Activated T-cell treated with anti-CD3 and anti-CD28 coated beads, Interleukin-2, amount 50 U/mL, for 4 hours (primary cell): Measurements from ENCODE around the gene TMEM45A. TPM values are rescaled to one million over a fixed set of nuclear protein-coding genes. Genes with fewer than 3 reads are reported as not detected.
A peak's percentile ranks its signal among the peaks of the same experiment; 100 is the strongest.

Experiments
- ATAC-seq, 2 donors: fragments of 200-7000 bp; cut with Tn5 transposase; one replicate each; pipeline ENCODE4 v1.10.0; 2021
- DNase-seq: peaks from one replicate; pipeline ENCODE4 v3.0.0-alpha.2; 2020
- H3K27me3 Mint-ChIP-seq: one replicate; pipeline ENCODE4 v1.8.0; 2021; ENCODE audit warnings: low read depth, mixed read lengths
- H3K36me3 Mint-ChIP-seq: one replicate; pipeline ENCODE4 v1.8.0; 2022; ENCODE audit warnings: mixed read lengths; ENCODE audit not compliant: insufficient read depth
- H3K4me1 Mint-ChIP-seq: one replicate; pipeline ENCODE4 v1.8.0; 2021; ENCODE audit warnings: low read depth, mixed read lengths
- H3K4me3 Mint-ChIP-seq: one replicate; pipeline ENCODE4 v1.8.0; 2021; ENCODE audit warnings: mild to moderate bottlenecking, moderate library complexity, mixed read lengths
- H3K9me3 Mint-ChIP-seq: one replicate; pipeline ENCODE4 v1.8.0; 2021; ENCODE audit warnings: mixed read lengths
- total RNA-seq, 3 donors: library from RNA; stranded (reverse); gene quantifications; one replicate each; pipeline ENCODE4 v1.2.1, GENCODE V29; 2021

TMEM45A gene
- total RNA-seq, 3 donors from 2014 or later: 0.18 TPM; not detected in 2

DNA sequence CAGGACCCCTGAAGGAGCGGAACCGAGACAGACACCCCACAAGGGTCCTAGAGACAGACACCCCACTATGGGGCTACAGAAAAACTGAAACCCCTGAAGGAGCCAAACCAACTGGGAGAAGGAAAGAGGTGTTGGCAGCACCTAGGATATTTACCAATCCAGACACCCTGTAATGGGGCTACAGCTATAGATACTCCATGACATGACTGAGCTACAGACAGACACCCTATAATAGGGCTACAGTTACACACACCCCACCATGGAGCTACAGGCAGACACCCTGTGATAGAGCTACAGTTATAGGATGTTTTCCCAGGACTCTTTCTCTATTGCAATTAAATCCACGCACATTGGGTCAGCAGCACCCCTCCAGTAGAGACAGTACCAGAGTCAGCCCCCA, 94.4 kb downstream of the TMEM45A start:
- Mint-ChIP-seq H3K27me3 (peaks cover 3% of the 10 kb centered on the region), H3K4me3 (no peak overlapping the region), H3K9me3 (no peaks in the 10 kb centered on the region), H3K4me1 (peaks cover 2% of the 10 kb centered on the region), H3K36me3 (no peaks in the 10 kb centered on the region)
- ATAC-seq (no peak), DNase-seq (no peak)

DNA sequence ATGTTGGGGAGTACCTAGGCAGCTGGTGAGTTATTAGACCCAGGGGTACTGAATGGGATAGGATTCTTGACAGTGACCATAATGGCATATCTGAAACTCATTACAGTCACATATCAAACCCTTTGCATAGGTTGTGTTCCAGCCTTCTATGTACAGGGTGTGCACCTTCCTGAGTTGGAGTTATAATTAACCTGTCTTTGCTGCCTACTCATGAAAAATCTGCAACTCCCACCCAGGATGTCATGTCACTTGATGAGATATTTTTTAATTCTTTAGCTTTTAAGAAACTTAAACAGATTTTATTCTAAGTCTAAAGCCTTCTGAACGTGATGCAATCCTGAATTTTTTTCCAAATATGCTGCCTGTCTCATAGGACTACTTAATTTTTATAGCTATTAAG, 95.8 kb downstream of the TMEM45A start:
- Mint-ChIP-seq H3K4me1 (peaks cover 2% of the 10 kb centered on the region), H3K9me3 (no peaks in the 10 kb centered on the region), H3K27me3 (peaks cover 3% of the 10 kb centered on the region), H3K4me3 (no peak overlapping the region), H3K36me3 (no peaks in the 10 kb centered on the region)
- no peak for DNase-seq
- ATAC-seq: no peak

DNA sequence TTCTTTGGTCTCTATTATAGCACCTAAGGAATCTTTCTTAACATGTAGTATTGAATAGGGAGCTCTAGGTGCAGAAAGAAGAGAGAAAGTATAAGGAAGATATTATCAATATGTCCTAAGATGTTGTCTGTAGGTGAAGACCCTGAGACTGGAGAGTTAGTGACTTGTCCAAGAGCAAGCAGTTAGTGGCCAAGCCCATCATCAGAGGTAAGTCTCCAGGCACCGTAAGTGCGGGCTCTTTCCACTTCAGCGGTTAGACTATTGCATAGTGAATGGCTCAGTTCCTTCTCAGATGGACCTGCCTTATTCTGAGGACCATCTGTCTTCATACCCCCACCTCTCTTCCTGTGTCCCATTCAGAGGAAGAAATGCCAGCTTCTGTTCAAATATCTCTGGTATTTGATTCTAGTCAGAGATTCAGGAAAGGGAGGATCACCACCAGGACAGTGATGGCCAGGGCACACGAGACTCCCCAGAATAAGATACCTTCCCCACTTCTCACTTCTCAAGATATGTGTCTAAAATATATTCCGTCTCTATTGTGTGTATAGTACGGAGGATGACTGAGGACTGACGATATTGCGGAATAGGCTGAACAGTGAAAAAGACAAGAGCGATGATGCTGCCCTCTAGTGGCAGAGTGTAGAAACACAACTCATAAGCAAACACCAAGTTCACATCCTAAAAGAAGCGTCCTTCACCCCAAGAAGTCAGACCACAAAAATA, 97.9 kb downstream of the TMEM45A start:
- DNase-seq (peak; percentile 48), ATAC-seq (peak; percentile 77 to 84)
- Mint-ChIP-seq H3K9me3 (no peaks in the 10 kb centered on the region), H3K27me3 (no peaks in the 10 kb centered on the region), H3K4me3 (peak overlapping the region; percentile 6), H3K36me3 (no peaks in the 10 kb centered on the region), H3K4me1 (peaks cover 2% of the 10 kb centered on the region)

DNA sequence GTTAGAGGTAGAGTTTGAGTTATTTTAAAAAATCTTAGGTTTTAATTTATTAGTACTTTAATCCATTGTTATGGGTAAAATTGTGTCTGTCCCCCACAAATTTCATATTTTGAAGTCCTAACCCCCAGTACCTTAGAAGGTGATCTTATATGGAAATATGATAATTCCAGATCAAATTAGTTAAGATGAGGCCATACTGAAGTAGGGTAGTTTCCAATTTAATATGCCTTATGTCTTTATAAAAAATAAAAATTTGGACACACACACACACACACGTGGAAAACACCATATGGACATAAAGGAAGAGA, 98.4 kb downstream of the TMEM45A start:
- DNase-seq (no peak), ATAC-seq (no peak)
- H3K36me3 Mint-ChIP-seq: no peaks in the 10 kb centered on the region
- no peaks in the 10 kb centered on the region for H3K9me3 Mint-ChIP-seq
- peaks cover 2% of the 10 kb centered on the region for H3K4me1 Mint-ChIP-seq
- no peaks in the 10 kb centered on the region for H3K27me3 Mint-ChIP-seq
- no peak overlapping the region for H3K4me3 Mint-ChIP-seq

DNA sequence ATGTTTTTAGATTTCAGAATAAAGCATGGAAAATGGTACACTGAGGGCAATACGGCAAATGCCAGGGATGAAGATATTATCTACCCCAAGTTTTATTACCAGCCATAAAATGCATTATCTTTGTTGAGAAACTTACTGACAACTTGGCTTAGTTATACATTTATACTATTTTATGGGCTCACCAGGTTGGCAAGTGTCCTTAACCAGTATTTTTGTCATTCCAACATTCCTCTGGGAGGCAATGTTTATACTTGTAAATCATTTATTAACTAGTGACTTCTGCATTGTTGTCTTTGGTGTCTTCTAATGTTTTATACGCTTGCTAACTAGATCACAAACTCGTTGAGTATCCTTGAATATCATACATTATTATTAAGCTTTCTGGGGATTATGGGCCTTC, 99.0 kb downstream of the TMEM45A start:
- ATAC-seq (no peak), DNase-seq (no peak)
- H3K4me1 Mint-ChIP-seq: peaks cover 2% of the 10 kb centered on the region
- no peaks in the 10 kb centered on the region for H3K27me3 Mint-ChIP-seq
- no peak overlapping the region for H3K4me3 Mint-ChIP-seq
- H3K9me3 Mint-ChIP-seq: no peaks in the 10 kb centered on the region
- H3K36me3 Mint-ChIP-seq: no peaks in the 10 kb centered on the region

DNA sequence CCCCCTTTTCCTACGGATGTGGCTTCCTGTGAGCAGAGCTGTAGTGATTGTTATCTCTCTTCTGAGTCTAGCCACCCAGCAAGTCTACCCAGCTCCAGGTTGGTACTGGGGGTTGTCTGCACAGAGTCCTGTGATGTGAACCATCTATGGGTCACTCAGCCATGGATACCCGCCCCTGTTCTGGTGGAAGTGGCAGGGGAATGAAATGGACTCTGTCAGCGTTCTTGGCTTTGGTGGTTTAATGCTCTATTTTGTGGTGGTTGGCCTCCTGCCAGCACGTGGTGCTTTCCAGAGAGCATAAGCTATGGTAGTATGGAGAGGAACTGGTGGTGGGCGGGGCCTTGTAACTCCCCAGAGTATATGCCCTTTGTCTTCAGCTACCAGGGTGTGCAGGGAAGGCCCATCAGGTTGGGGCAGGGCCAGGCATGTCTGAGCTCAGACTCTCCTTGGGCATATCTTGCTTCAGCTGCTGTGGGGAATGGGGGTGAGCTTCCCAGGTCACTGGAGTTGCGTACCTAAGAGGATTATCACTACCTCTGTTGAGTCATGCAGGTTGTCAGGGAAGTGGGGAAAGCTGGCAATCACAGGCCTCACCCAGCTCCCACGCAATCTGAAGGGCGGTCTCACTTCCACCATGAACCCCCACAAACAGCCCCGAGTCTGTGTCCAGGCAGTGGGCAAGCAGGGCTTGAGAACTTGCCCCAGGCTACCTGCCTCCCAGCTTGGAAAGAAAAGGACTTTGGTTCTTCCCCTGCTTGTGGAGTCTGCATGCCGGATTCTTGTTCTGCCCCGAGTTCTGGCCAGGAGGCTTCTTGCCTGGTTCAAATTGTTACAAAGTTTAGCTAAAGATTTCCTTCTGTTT, 108.0 kb downstream of the TMEM45A start:
- H3K4me1 Mint-ChIP-seq: peaks cover 32% of the 10 kb centered on the region
- DNase-seq (no peak), ATAC-seq (no peak)
- peaks cover 3% of the 10 kb centered on the region for H3K27me3 Mint-ChIP-seq
- no peak overlapping the region for H3K4me3 Mint-ChIP-seq
- peaks cover 12% of the 10 kb centered on the region for H3K9me3 Mint-ChIP-seq
- no peaks in the 10 kb centered on the region for H3K36me3 Mint-ChIP-seq

DNA sequence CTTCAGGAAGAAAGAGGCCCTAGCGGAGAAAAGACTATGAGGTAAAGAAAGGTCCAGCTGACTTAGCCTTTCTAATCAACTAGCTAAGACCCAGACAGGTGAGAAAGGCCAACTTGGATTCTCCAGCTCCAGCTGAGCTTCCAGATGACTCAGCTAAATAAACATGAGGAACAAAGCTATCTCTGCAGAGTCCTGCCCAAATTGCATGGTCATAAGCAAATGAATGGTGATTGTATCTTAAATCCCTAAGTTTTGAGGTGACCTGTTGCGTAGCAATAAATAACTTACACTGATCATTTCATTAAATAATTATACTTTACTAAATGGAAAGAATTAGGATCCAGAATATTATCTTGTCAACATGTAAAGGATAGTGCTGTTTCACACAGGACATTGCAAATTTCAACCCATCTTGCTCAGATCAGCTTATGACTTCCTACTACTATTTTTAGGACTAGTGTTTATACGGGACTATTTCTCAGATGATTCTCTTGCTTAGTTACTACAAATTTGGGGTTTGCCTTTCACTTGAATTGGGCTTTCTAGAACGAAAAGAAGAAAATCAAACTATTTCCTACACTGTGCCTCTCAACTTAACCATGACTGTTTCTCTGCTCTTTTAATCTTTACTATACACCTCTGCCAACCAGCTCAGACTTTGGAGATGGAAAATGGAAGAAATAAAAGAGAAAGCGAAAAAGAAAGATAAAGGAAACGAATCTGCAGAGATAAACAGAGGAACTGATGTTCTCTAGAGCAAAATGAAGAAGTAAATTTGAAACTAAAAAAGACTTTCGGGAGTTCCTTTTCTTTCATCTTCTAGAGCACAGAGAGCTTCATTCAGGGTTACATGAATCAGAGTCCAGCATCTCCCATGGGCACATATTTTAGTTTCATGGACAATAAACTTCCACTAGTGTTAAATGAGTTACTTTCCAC, 110.4 kb downstream of the TMEM45A start:
- no peak for DNase-seq
- peaks cover 32% of the 10 kb centered on the region for H3K4me1 Mint-ChIP-seq
- ATAC-seq: peak; percentile 78 to 82
- H3K36me3 Mint-ChIP-seq: no peaks in the 10 kb centered on the region
- peak overlapping the region; percentile 37 for H3K4me3 Mint-ChIP-seq
- H3K9me3 Mint-ChIP-seq: peaks cover 12% of the 10 kb centered on the region
- peaks cover 6% of the 10 kb centered on the region for H3K27me3 Mint-ChIP-seq

DNA sequence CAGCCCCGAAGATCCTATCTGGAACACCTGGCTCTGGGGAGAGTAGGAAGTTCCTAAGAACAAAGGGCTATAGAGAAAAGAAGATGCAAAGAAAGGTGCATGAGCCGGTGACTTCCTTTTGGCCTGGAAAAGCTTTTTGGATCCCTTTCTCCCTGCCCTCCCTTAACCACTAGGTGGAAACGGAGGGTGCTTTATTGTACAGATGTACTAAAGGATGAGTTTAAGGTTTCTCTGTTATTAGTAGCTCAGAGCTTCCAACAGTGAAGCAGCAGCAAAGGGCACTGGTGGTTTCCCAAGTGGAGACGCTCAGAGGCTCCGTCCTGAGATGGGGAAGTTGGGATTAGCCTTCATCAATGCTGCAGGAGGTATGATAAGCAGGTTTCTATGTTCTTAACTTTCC, 111.0 kb downstream of the TMEM45A start:
- no peaks in the 10 kb centered on the region for H3K36me3 Mint-ChIP-seq
- peak overlapping the region; percentile 37 for H3K4me3 Mint-ChIP-seq
- H3K9me3 Mint-ChIP-seq: peaks cover 12% of the 10 kb centered on the region
- ATAC-seq (peak; percentile 30 to 32), DNase-seq (no peak)
- peaks cover 8% of the 10 kb centered on the region for H3K27me3 Mint-ChIP-seq
- H3K4me1 Mint-ChIP-seq: peaks cover 32% of the 10 kb centered on the region

DNA sequence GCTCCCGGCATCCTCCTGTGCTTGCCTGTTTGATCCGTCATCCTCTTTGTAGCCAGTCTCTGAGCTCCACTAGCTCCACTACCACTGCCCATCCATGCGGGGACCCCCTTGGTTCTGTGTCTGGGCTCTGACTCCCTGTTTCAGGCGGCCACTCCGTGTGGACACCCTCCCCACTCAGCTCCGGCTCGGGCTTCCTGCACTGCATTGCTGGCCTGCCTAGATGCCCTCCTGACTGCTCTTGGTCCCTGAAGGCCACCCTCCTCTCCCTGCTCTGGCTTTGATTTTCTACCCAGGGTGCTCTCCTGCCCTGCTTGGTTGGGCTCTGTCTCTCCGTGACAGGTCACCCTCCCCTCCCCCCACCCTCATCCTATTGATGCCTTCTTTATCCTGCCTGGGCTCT, 112.9 kb downstream of the TMEM45A start:
- Mint-ChIP-seq H3K4me3 (no peak overlapping the region), H3K9me3 (no peaks in the 10 kb centered on the region), H3K36me3 (no peaks in the 10 kb centered on the region), H3K4me1 (peaks cover 31% of the 10 kb centered on the region), H3K27me3 (peaks cover 21% of the 10 kb centered on the region)
- ATAC-seq: no peak
- no peak for DNase-seq

DNA sequence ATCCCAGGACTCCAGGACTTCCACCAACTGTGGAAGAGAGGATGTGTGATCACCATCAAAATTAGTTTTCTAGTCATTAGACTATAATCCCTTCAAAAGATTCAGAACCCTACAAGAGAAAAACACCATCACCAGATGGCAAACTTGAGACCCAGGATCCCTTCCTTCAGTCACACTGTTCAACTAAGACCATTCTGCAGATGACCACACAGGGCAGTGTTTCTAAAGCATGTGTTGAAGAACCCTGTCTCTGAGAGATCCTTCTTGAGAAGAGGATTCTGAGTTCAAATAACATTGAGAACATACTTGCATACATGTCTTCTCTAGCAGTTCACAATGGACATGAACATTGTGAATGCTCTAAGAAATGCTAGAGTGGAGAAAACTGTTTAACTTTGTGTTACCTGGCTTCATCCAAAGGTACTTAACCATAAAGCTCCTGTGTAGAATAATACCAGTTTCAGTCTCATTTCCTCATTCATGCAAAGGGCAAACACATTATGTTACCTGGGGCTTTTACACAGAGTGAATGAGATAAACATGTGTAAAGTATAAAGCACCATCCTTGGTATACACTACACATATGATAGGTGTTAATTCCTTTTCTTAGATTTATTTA, 114.6 kb downstream of the TMEM45A start:
- Mint-ChIP-seq H3K4me1 (peaks cover 20% of the 10 kb centered on the region), H3K9me3 (no peaks in the 10 kb centered on the region), H3K36me3 (no peaks in the 10 kb centered on the region), H3K4me3 (no peak overlapping the region), H3K27me3 (peaks cover 29% of the 10 kb centered on the region)
- no peak for ATAC-seq
- no peak for DNase-seq

DNA sequence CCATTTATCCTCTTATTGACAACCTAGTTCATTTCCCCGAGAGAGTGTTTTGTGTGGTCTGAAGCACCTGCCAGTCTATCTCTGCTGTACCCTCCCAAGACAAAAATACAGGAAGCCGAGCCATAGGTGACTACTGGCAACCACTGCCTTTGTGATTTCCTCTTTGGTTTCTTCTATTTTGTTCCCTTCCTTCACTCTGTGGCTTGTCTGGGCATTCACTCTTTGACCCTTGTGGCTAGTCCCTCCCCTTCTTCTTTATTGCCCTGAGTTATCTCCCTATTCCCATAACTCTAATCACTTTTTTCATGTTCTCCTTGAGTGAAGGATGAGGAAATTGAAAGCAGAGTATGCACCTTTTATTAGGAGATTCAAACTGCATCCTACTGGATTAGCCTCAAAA, 116.9 kb downstream of the TMEM45A start, which contains the start of gene ADGRG7:
ADGRG7 (plus strand) TSS at position 297 of the 400 bp plus-strand sequence. CDS start 256 bp downstream, outside the sequence.
- Mint-ChIP-seq H3K27me3 (peaks cover 40% of the 10 kb centered on the region), H3K9me3 (no peaks in the 10 kb centered on the region), H3K36me3 (no peaks in the 10 kb centered on the region), H3K4me3 (no peak within 1 kb of the TSS), H3K4me1 (peaks cover 8% of the 10 kb centered on the region)
- ATAC-seq (no peak), DNase-seq (no peak)

DNA sequence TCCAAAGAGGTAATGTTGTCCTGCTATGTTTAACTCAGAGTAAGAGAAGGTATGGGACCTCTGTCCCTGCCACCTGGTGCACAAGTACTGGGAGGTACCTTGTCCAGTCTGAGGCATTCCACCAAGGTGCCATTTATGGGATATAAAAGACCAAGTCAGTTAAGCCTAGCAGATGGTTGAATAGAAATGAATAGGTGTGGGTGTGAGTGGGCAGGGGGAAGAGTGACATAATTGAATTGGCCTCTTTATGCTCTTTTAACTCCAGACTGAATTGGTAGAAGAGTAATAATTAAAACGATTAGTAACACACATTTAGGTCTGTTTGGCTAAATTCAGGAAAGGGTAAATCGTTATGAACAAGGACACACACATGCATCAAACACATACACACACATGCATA, 117.5 kb downstream of the TMEM45A start:
- H3K4me3 Mint-ChIP-seq: no peak overlapping the region
- H3K36me3 Mint-ChIP-seq: no peaks in the 10 kb centered on the region
- no peaks in the 10 kb centered on the region for H3K9me3 Mint-ChIP-seq
- DNase-seq (no peak), ATAC-seq (no peak)
- peaks cover 40% of the 10 kb centered on the region for H3K27me3 Mint-ChIP-seq
- H3K4me1 Mint-ChIP-seq: peaks cover 8% of the 10 kb centered on the region

DNA sequence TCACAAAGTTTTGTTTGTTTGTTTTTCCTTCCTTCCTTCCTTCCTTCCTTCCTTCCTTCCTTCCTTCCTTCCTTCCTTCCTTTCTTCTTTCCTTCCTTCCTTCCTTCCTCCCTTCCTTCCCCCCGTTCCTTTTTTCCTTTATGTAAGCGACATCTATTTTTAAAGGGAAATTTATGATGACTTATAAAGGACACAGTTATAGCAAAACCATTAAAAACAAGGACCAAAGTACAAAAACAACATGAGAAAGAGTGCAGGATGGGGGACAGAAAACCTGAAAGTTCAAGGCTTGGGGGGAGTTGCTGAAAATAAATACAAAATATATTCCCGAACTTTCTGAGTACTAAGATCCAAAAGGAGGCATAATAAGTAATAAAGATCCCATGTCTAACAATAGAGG, 118.8 kb downstream of the TMEM45A start:
- Mint-ChIP-seq H3K4me1 (peaks cover 4% of the 10 kb centered on the region), H3K27me3 (peaks cover 43% of the 10 kb centered on the region), H3K36me3 (no peaks in the 10 kb centered on the region), H3K9me3 (no peaks in the 10 kb centered on the region), H3K4me3 (no peak overlapping the region)
- DNase-seq (no peak), ATAC-seq (no peak)
